HG03159 (cell line): ENCODE results near the gene GFRAL.

Experiments used
- ATAC-seq: cut with Tn5 transposase; IDR thresholded peaks from one replicate; pipeline ENCODE4 v1.9.1; 2021; ENCODE audit warnings: mild to moderate bottlenecking, moderate library complexity; ENCODE audit not compliant: unreplicated experiment

The GFRAL gene

DNA sequence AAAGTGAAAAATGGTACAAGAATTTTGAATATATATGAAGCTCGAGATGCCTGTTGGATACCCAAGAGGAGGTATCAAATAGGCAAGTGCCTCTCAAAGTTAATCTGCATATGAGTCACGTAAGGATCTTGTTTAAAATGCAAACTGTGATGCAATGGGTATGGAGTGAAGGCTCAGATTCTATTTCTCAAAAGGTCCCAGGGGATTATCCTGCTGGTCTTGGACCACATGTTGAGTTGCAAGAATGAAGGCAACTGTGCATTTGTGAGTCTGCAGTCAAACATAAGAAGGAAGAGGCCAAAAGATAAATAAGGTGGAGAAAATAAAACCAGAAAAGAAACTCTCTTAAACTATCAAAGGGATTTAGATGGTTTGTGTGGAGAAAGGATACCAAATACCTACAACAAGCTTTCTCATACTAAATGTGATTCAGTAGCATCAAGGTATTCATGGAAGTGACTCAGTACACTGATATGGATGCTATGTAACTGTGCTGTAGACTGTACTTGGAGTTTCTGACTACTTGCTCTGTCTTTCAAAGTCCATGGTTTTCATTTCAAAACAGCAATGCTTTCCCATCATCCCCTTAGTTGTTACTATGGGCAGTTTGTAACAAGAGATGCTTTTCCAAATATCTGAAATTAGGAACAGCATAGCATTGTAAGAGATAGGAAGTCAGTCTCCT lies 106.3 kb downstream of the GFRAL start:
- no peak for ATAC-seq

- ATAC-seq, result no peak
Measured at GRCh38 chr6:55437141-55437540, 109.9 kb downstream of the GFRAL start.

DNA sequence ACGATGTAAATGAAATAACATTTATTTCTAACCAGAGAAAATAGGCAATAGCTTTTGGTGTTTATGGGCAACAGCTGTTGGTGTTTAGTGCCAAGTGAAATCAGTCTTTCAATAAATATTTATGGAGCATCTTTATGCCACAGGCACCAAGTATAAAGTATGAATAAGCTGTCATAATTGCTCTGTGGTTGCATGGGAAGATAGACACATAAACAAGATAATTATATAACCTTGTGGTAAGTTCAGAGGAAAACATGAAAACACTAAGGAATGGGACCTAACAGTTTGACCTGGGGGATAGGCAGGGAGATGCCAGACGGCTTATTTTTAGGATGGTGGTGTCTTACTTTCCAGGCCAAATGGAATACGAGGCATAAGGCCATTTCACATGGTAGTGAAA lies 110.9 kb downstream of the GFRAL start:
- ATAC-seq, result no peak

DNA sequence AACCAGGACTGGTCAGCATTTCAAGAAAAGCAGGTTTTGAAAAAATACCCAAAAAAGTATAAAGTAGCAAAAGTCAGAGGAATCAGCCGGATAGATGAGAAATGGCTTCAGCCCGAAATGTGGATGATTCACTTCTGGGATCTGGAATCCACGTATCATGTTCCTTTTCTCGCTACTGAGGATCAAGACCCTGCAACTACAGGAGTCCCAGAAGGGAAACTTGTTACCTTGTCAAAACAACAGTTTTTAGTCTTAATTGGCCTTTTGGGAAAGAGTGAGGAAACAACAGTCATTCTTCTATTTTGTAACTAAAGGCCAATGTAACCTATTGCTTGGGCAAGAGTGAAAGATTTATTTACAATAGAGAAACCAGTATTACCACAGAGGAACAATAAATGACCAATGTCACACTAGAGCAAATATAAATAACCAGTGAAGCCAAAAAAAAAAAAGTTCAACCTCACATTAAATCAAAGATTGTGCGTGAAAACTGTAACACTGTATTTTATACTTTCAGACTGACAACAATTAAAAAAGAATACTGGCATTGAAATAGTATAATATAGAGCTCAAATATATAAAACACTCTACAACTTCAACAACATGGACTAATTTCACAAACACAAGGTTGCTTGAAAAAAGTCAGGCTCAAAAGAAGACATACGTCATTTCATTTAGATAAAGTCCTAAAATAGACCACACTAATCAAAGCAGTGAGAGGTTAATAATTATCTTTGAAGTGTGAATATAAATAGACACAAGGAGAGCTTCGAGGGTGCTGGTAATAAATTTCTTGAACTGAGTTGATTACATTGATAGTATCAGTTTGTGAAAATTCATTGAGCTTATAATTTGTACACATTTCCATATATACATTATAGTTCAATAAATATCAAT lies 116.2 kb downstream of the GFRAL start:
- no peak for ATAC-seq

- ATAC-seq, result peak; percentile 57
Measured at GRCh38 chr6:55445648-55446204, 118.5 kb downstream of the GFRAL start.

- ATAC-seq, result no peak
Measured at GRCh38 chr6:55447891-55448290, 120.6 kb downstream of the GFRAL start.

GRCh38 chr6:55448451-55448850 lies 121.2 kb downstream of the GFRAL start:
- no peak for ATAC-seq

- no peak for ATAC-seq
Measured at GRCh38 chr6:55449225-55449624, 122.0 kb downstream of the GFRAL start.

DNA sequence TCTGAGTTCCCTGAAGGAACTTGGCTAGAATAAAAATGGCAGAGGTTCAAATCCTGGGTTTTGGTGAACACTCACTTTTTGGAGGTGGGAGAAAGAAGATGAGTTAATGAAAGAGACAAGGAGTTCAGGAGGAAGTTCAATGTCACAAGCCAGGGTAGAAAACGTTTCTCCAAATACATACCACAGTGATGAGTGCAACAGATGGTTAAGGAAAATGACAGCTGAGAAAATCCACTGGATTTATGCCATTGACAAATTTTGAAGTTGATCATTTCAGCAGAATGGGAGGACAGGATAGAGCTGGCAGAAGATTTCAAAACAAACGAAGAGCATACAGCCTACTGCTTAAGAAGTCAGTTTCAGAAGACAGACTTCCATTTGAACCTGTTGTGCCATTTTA lies 122.7 kb downstream of the GFRAL start:
- no peak for ATAC-seq
